IMR-90 (cell line): ENCODE results near the gene PID1. TPM values are rescaled to one million over a fixed set of nuclear protein-coding genes. Genes with fewer than 3 reads are reported as not detected.

Experiments used
- ATAC-seq: fragments of 200-7000 bp; cut with Tn5 transposase; 2 replicates; pipeline ENCODE4 v1.9.1; 2020; ENCODE audit warnings: low read depth, mild to moderate bottlenecking, moderate library complexity
- BruUV-seq: library from RNA; stranded (reverse); fragments of 400-500 nt; replicated peaks from 2 replicates; lab custom pipeline; 2021; lab: Mats Ljungman, UMichigan
- CTCF ChIA-PET: fragments of 300-600 bp; formaldehyde crosslinking; extraction: SDS; loops from one replicate; lab custom pipeline; 2021; ENCODE audit warnings: antibody characterized with exemption; lab: Yijun Ruan, JAX
- POLR2A ChIA-PET: fragments of 300-600 bp; sonication (Branson Sonifier 250); formaldehyde crosslinking; loops from one replicate; lab custom pipeline; 2022; ENCODE audit warnings: antibody characterized with exemption; ENCODE audit not compliant: unreplicated experiment; lab: Charles Lee
- DNase-seq: peaks from one replicate; pipeline ENCODE4 v3.0.0; 2013
- H2AFZ ChIP-seq: replicated peaks from 2 replicates; pipeline ENCODE3; 2013; ENCODE audit warnings: low read length, mild to moderate bottlenecking; ENCODE audit not compliant: poor library complexity
- H2AK5ac ChIP-seq: 2 replicates; pipeline ENCODE4 v1.6.1; 2013; ENCODE audit warnings: low read depth, low read length, inconsistent platforms
- H2AK9ac ChIP-seq: replicated peaks from 2 replicates; pipeline ENCODE3; 2013; ENCODE audit warnings: mild to moderate bottlenecking, low read depth, low read length, moderate library complexity; ENCODE audit not compliant: poor library complexity
- H2BK120ac ChIP-seq: 2 replicates; pipeline ENCODE4 v1.6.1; 2013; ENCODE audit warnings: low read depth, low read length, inconsistent platforms
- H2BK15ac ChIP-seq: 3 replicates; pipeline ENCODE4 v1.6.1; 2013; ENCODE audit warnings: low read depth, low read length, inconsistent platforms
- H2BK20ac ChIP-seq: 2 replicates; pipeline ENCODE4 v1.6.1; 2013; ENCODE audit warnings: low read depth, mild to moderate bottlenecking, inconsistent platforms, low read length, moderate library complexity
- H2BK5ac ChIP-seq: 2 replicates; pipeline ENCODE4 v1.6.1; 2013; ENCODE audit warnings: mild to moderate bottlenecking, low read depth, low read length, inconsistent platforms; ENCODE audit not compliant: poor library complexity, severe bottlenecking
- H3K14ac ChIP-seq: replicated peaks from 2 replicates; pipeline ENCODE4 v1.6.1; 2013; ENCODE audit warnings: low read depth, low read length, inconsistent platforms
- H3K18ac ChIP-seq: 2 replicates; pipeline ENCODE4 v1.6.1; 2013; ENCODE audit warnings: low read depth, low read length, control low read depth
- H3K23ac ChIP-seq: 2 replicates; pipeline ENCODE4 v1.6.1; 2013; ENCODE audit warnings: low read depth, low read length, inconsistent platforms
- H3K27ac ChIP-seq: 2 replicates; pipeline ENCODE4 v1.5.1; 2013; ENCODE audit warnings: mild to moderate bottlenecking, control low read depth, low read length; ENCODE audit not compliant: insufficient read depth
- H3K27me3 ChIP-seq: 2 replicates; pipeline ENCODE4 v1.6.1; 2013; ENCODE audit warnings: low read length; ENCODE audit not compliant: control insufficient read depth, insufficient read depth
- H3K36me3 ChIP-seq: 2 replicates; pipeline ENCODE4 v1.6.1; 2013; ENCODE audit warnings: low read length, mixed read lengths; ENCODE audit not compliant: control insufficient read depth, insufficient read depth
- H3K4ac ChIP-seq: 2 replicates; pipeline ENCODE4 v1.6.1; 2013; ENCODE audit warnings: low read depth, low read length, inconsistent platforms
- H3K4me1 ChIP-seq: 2 replicates; pipeline ENCODE4 v1.6.1; 2013; ENCODE audit warnings: low read length, mixed read lengths; ENCODE audit not compliant: control insufficient read depth, insufficient read depth
- H3K4me2 ChIP-seq: 2 replicates; pipeline ENCODE4 v1.6.1; 2013; ENCODE audit warnings: low read depth, mild to moderate bottlenecking, control low read depth, low read length, moderate library complexity
- H3K4me3 ChIP-seq: 2 replicates; pipeline ENCODE4 v1.5.1; 2013; ENCODE audit warnings: low read depth, mild to moderate bottlenecking, control low read depth, low read length, moderate library complexity; ENCODE audit not compliant: insufficient read depth
- H3K56ac ChIP-seq: 2 replicates; pipeline ENCODE4 v1.6.1; 2013; ENCODE audit warnings: low read length, inconsistent platforms; ENCODE audit not compliant: insufficient read depth; ENCODE audit errors: extremely low read depth
- H3K79me1 ChIP-seq, 2 experiments: 2 replicates each; pipeline ENCODE4 v1.6.1; 2013; ENCODE audit warnings: low read length in 2 of 2, inconsistent platforms in 1 of 2, low read depth in 1 of 2
- H3K9ac ChIP-seq: 2 replicates; pipeline ENCODE4 v1.6.1; 2013; ENCODE audit warnings: low read depth, low read length, control low read depth
- H3K9me1 ChIP-seq: 2 replicates; pipeline ENCODE4 v1.6.1; 2013; ENCODE audit warnings: low read length, inconsistent platforms; ENCODE audit not compliant: insufficient read depth
- H3K9me3 ChIP-seq: 2 replicates; pipeline ENCODE4 v1.6.1; 2013; ENCODE audit warnings: low read length; ENCODE audit not compliant: control insufficient read depth, insufficient read depth
- H4K20me1 ChIP-seq: 2 replicates; pipeline ENCODE4 v1.6.1; 2013; ENCODE audit warnings: low read length, inconsistent platforms; ENCODE audit not compliant: insufficient read depth
- H4K5ac ChIP-seq: 2 replicates; pipeline ENCODE4 v1.6.1; 2013; ENCODE audit warnings: mild to moderate bottlenecking, low read depth, low read length, control low read depth
- H4K8ac ChIP-seq, 2 experiments: 2 replicates each; pipeline ENCODE4 v1.6.1; 2013; ENCODE audit warnings: low read depth in 2 of 2, low read length in 2 of 2, control low read depth in 1 of 2, inconsistent platforms in 1 of 2
- H4K91ac ChIP-seq: 2 replicates; pipeline ENCODE4 v1.6.1; 2013; ENCODE audit warnings: low read depth, low read length, inconsistent platforms; ENCODE audit not compliant: insufficient read depth
- BHLHE40 ChIP-seq: fragments of 150-350 bp; IDR thresholded peaks from 2 replicates; pipeline ENCODE4 v1.6.1; 2016; ENCODE audit warnings: mild to moderate bottlenecking, low read depth, low read length
- CEBPB ChIP-seq: IDR thresholded peaks from 2 replicates; pipeline ENCODE4 v1.6.1; 2012; ENCODE audit warnings: low read depth, low read length, improper control_type of control experiment
- CHD1 ChIP-seq: IDR thresholded peaks from 2 replicates; pipeline ENCODE4 v1.6.1; 2012; ENCODE audit warnings: low read depth, low read length, improper control_type of control experiment
- CTCF ChIP-seq: conservative IDR thresholded peaks from 2 replicates; pipeline ENCODE4 v1.5.1; 2012; ENCODE audit warnings: mild to moderate bottlenecking, low read depth, low read length, improper control_type of control experiment
- ELK1 ChIP-seq: fragments of 150-350 bp; IDR thresholded peaks from 2 replicates; pipeline ENCODE4 v1.6.1; 2016; ENCODE audit warnings: low read depth, mild to moderate bottlenecking, low read length, moderate library complexity, borderline replicate concordance
- FOS ChIP-seq: fragments of 150-350 bp; IDR thresholded peaks from 2 replicates; pipeline ENCODE4 v1.6.1; 2016; ENCODE audit warnings: low read depth, low read length
- MAFK ChIP-seq: IDR thresholded peaks from 2 replicates; pipeline ENCODE4 v1.6.1; 2012; ENCODE audit warnings: low read depth, low read length, improper control_type of control experiment
- MAZ ChIP-seq: IDR thresholded peaks from 2 replicates; pipeline ENCODE4 v1.6.1; 2012; ENCODE audit warnings: low read depth, mild to moderate bottlenecking, low read length, improper control_type of control experiment, moderate library complexity, borderline replicate concordance
- MXI1 ChIP-seq: IDR thresholded peaks from 2 replicates; pipeline ENCODE4 v1.6.1; 2012; ENCODE audit warnings: low read depth, mild to moderate bottlenecking, low read length, moderate library complexity, borderline replicate concordance
- NFE2L2 ChIP-seq: fragments of 150-350 bp; IDR thresholded peaks from 2 replicates; pipeline ENCODE4 v1.6.1; 2016; ENCODE audit warnings: low read depth, mild to moderate bottlenecking, low read length
- POLR2A ChIP-seq: IDR thresholded peaks from 2 replicates; pipeline ENCODE4 v1.6.1; 2012; ENCODE audit warnings: mild to moderate bottlenecking, low read depth, low read length
- RAD21 ChIP-seq: IDR thresholded peaks from 2 replicates; pipeline ENCODE4 v1.6.1; 2012; ENCODE audit warnings: low read length, improper control_type of control experiment
- RCOR1 ChIP-seq: IDR thresholded peaks from 2 replicates; pipeline ENCODE4 v1.6.1; 2012; ENCODE audit warnings: mild to moderate bottlenecking, low read length, improper control_type of control experiment; ENCODE audit not compliant: insufficient replicate concordance
- RFX5 ChIP-seq: IDR thresholded peaks from 2 replicates; pipeline ENCODE4 v1.8.0; 2012; ENCODE audit warnings: low read depth, mild to moderate bottlenecking, low read length, moderate library complexity
- SMC3 ChIP-seq: fragments of 150-350 bp; IDR thresholded peaks from 2 replicates; pipeline ENCODE4 v1.6.1; 2016; ENCODE audit warnings: low read depth, mild to moderate bottlenecking, antibody characterized with exemption, low read length, moderate library complexity
- USF2 ChIP-seq: fragments of 150-350 bp; IDR thresholded peaks from 2 replicates; pipeline ENCODE4 v1.6.1; 2017; ENCODE audit warnings: mild to moderate bottlenecking, antibody characterized with exemption, low read length, low read depth
- WGBS, 2 experiments: methylation state at CpG; one replicate each; pipeline versions ENCODE4 v1.1.5 to v1.1.7; 2013; ENCODE audit warnings: missing lambda C conversion rate in 2 of 2; ENCODE audit not compliant: insufficient read length in 1 of 2; ENCODE audit errors: extremely low coverage in 2 of 2; 5-methylcytosine and 5-hydroxymethylcytosine counted together
- dilution Hi-C: fragments of 300-500 bp; cut with HindIII; formaldehyde crosslinking; loops from one replicate; pipeline ENCODE4 v1.14.3; 2018; ENCODE audit warnings: low sequenced_read_pairs; ENCODE audit not compliant: unreplicated experiment
- in situ Hi-C: fragments of 300-500 bp; cut with MboI; formaldehyde crosslinking; loops from 3 replicates; pipeline ENCODE4 v1.14.3; 2019; ENCODE audit warnings: low sequenced_read_pairs, inconsistent platforms, mixed read lengths
- intact Hi-C: fragments of 100-400 bp; cut with micrococcal nuclease; formaldehyde crosslinking; loops from 2 replicates; pipeline ENCODE4 v1.10.0; 2022
- polyA plus RNA-seq, 3 experiments: library from polyadenylated mRNA; depleted of rRNA; stranded (reverse); fragments of >200 nt; gene quantifications; 2 replicates each; pipeline ENCODE4 v1.2.3, GENCODE V29; 2012; ENCODE audit warnings: low replicate concordance in 1 of 3
- total RNA-seq: library from RNA; depleted of rRNA; stranded (reverse); fragments of >200 nt; gene quantifications from 2 replicates; pipeline ENCODE4 v1.2.3, GENCODE V29; 2012

Gene PID1
- total and polyA plus RNA-seq, 2 of the 4 experiments (the other 2 are of a cell fraction): 0.90 to 1.9 TPM

GRCh38 chr2:229268626-229269025 is 2.5 kb downstream of the PID1 start:
- Histone ChIP-seq H3K27ac (no peak overlapping the region), H4K8ac (no peak overlapping the region), H3K56ac (no peak overlapping the region), H3K18ac (no peak overlapping the region), H4K91ac (no peak overlapping the region), H2BK20ac (no peak overlapping the region), H3K4ac (no peak overlapping the region), H3K9ac (no peak overlapping the region), H3K23ac (no peak overlapping the region), H3K4me1 (no peaks in the 10 kb centered on the region), H3K79me1 (no peaks in the 10 kb centered on the region), H2BK120ac (no peak overlapping the region), H2AFZ (no peak overlapping the region), H2BK5ac (no peak overlapping the region), H2AK5ac (no peak overlapping the region), H3K36me3 (no peaks in the 10 kb centered on the region), H3K9me3 (no peaks in the 10 kb centered on the region; the same call in 1 of the 2 replicates), H3K14ac (no peak overlapping the region), H4K5ac (no peak overlapping the region), H4K20me1 (no peaks in the 10 kb centered on the region), H2AK9ac (no peak overlapping the region), H3K27me3 (no peaks in the 10 kb centered on the region), H3K4me2 (no peak overlapping the region), H3K9me1 (no peaks in the 10 kb centered on the region), H2BK15ac (no peak overlapping the region), H3K4me3 (no peak overlapping the region)
- intact Hi-C loops (loop anchor here (1.0 kb wide), 1 partner anchor 131 kb away; no protein-coding TSS in a partner anchor), dilution Hi-C loops (no loop called here), in situ Hi-C loops (no loop called here)
- no peak for TF ChIP-seq NFE2L2
- TF ChIP-seq FOS: no peak
- TF ChIP-seq SMC3: no peak
- no peak for TF ChIP-seq CTCF
- no peak for TF ChIP-seq RCOR1
- no peak for TF ChIP-seq MAZ
- no peak for TF ChIP-seq RFX5
- TF ChIP-seq BHLHE40: no peak
- TF ChIP-seq CEBPB: no peak
- TF ChIP-seq RAD21: no peak
- no peak for TF ChIP-seq ELK1
- no peak for TF ChIP-seq CHD1
- no peak for TF ChIP-seq MXI1
- TF ChIP-seq POLR2A: no peak
- no peak for TF ChIP-seq MAFK
- TF ChIP-seq USF2: no peak
- CTCF ChIA-PET: no interaction called here
- no peak for ATAC-seq
- DNase-seq: peak; percentile 13
- 100% methylated on average over 1 of the region's 4 CpGs; no CpG with 5 or more reads in 1 of the 2 experiments for WGBS, 2 experiments
- no TSS peak for BruUV-seq
- POLR2A ChIA-PET: no interaction called here
